ENCODE data around the gene USH2A. TPM values are rescaled to one million over a fixed set of nuclear protein-coding genes. Genes with fewer than 3 reads are reported as not detected.

The USH2A gene
- total RNA-seq, 1 experiment from 2014 or later, result not detected

GRCh38 chr1:215899901-215900300 lies 523.3 kb downstream of the USH2A start:
- DNase-seq (ENCODE audit: low read depth, low spot score) (no peak), ATAC-seq (no peak)
- ChIA-PET RAD21 (ENCODE audit: low non-redundant PET in 1 of 2, low total read pairs in 2 of 2, uncharacterized antibody in 2 of 2, unreplicated experiment in 2 of 2) (no interaction called here), CTCF (no interaction called here), POLR2A (no interaction called here)
- intact Hi-C loops (cut with micrococcal nuclease), result no loop called here
- Histone ChIP-seq H3K4me3 (replicated peaks in 1 of 2; ENCODE audit: low read depth in 1 of 2, low read length in 2 of 2) (no peak overlapping the region), H3K4me2 (ENCODE audit: low read length) (no peak overlapping the region), H3K4me1 (ENCODE audit: control insufficient read depth in 1 of 2, insufficient read depth in 2 of 2, low read length in 2 of 2) (no peaks in the 10 kb centered on the region), H3K9me3 (ENCODE audit: control insufficient read depth in 1 of 2, insufficient read depth in 1 of 2, low read depth in 1 of 2, low read length in 2 of 2) (no peaks in the 10 kb centered on the region), H3K27me3 (ENCODE audit: insufficient read depth, low read length) (peaks cover 12% of the 10 kb centered on the region), H3K27ac (ENCODE audit: low read depth, low read length) (no peak overlapping the region), H3K9me2 (ENCODE audit: insufficient read depth) (no peaks in the 10 kb centered on the region), H3K36me3 (ENCODE audit: control insufficient read depth in 1 of 2, insufficient read depth in 2 of 2, low read length in 2 of 2) (no peaks in the 10 kb centered on the region), H3K79me2 (ENCODE audit: insufficient read depth, low read length) (no peaks in the 10 kb centered on the region), H3K9ac (ENCODE audit: low read length) (no peak overlapping the region), H4K20me1 (ENCODE audit: insufficient read depth) (no peaks in the 10 kb centered on the region), H2AFZ (ENCODE audit: low read depth, low read length, poor library complexity, severe bottlenecking) (no peak overlapping the region)
- TF ChIP-seq RAD21 (IDR thresholded peaks at IDR 0.05; ENCODE audit: low read depth), result no peak
- no TSS peak for BruUV-seq (replicated peaks)

GRCh38 chr1:215895893-215896292 lies 527.4 kb downstream of the USH2A start:
- Histone ChIP-seq H4K20me1 (ENCODE audit: insufficient read depth) (no peaks in the 10 kb centered on the region), H3K9me2 (ENCODE audit: insufficient read depth) (no peaks in the 10 kb centered on the region), H3K27me3 (ENCODE audit: insufficient read depth, low read length) (peaks cover 15% of the 10 kb centered on the region; the same call in 1 of the 2 replicates), H3K79me2 (ENCODE audit: insufficient read depth, low read length) (no peaks in the 10 kb centered on the region), H3K4me3 (replicated peaks in 1 of 2; ENCODE audit: low read depth in 1 of 2, low read length in 2 of 2) (no peak overlapping the region), H3K4me1 (ENCODE audit: control insufficient read depth in 1 of 2, insufficient read depth in 2 of 2, low read length in 2 of 2) (no peaks in the 10 kb centered on the region), H3K4me2 (ENCODE audit: low read length) (no peak overlapping the region), H2AFZ (ENCODE audit: low read depth, low read length, poor library complexity, severe bottlenecking) (no peak overlapping the region), H3K27ac (ENCODE audit: low read depth, low read length) (no peak overlapping the region), H3K9me3 (ENCODE audit: control insufficient read depth in 1 of 2, insufficient read depth in 1 of 2, low read depth in 1 of 2, low read length in 2 of 2) (no peaks in the 10 kb centered on the region), H3K36me3 (ENCODE audit: control insufficient read depth in 1 of 2, insufficient read depth in 2 of 2, low read length in 2 of 2) (no peaks in the 10 kb centered on the region), H3K9ac (ENCODE audit: low read length) (no peak overlapping the region)
- intact Hi-C loops (cut with micrococcal nuclease), result no loop called here
- no peak for ATAC-seq
- DNase-seq (ENCODE audit: low read depth, low spot score), result no peak
- no peak for TF ChIP-seq EGR1 (IDR thresholded peaks at IDR 0.05; ENCODE audit: low read depth)
- TF ChIP-seq SRF (IDR thresholded peaks at IDR 0.05; ENCODE audit: low read depth), result no peak
- no peak for TF ChIP-seq JUND (IDR thresholded peaks at IDR 0.05)
- TF ChIP-seq ZFX (IDR thresholded peaks at IDR 0.05), result no peak
- no peak for TF ChIP-seq SP1 (IDR thresholded peaks at IDR 0.05; ENCODE audit: low read depth)
- no peak for TF ChIP-seq POLR2A (IDR thresholded peaks at IDR 0.05; ENCODE audit: borderline replicate concordance, extremely low read depth, insufficient read depth, insufficient read length)
- TF ChIP-seq CBX3 (IDR thresholded peaks at IDR 0.05; ENCODE audit: low read depth), result no peak
- POLR2A ChIA-PET, result no interaction called here
- no TSS peak for BruUV-seq (replicated peaks)
- CTCF ChIA-PET, result no interaction called here
- RAD21 ChIA-PET (ENCODE audit: low non-redundant PET in 1 of 2, low total read pairs in 2 of 2, uncharacterized antibody in 2 of 2, unreplicated experiment in 2 of 2), result no interaction called here

Measured in HCT116 (cell line).